PC-9 (cell line): ENCODE results near the gene GPAM.

Experiments
- CTCF ChIP-seq: fragments of 200-600 bp; sonication (generic); conservative IDR thresholded peaks from 2 replicates; pipeline ENCODE4 v1.6.1; 2017; ENCODE audit warnings: mixed run types, antibody characterized with exemption, mild to moderate bottlenecking, moderate library complexity
- EZH2 ChIP-seq: fragments of 200-600 bp; sonication (generic); IDR thresholded peaks from 2 replicates; pipeline ENCODE4 v1.8.0; 2017; ENCODE audit warnings: antibody characterized with exemption, low read depth

- TF ChIP-seq EZH2: no peak
- TF ChIP-seq CTCF: no peak
Measured at GRCh38 chr10:112229901-112230300, 46.3 kb upstream of the GPAM start.
